K562 (cell line): ENCODE measurements around the gene ELMO1. TPM values are rescaled to one million over a fixed set of nuclear protein-coding genes. Genes with fewer than 3 reads are reported as not detected.

Source experiments
- HDGF ChIP-seq: fragments of 450-650 bp; IDR thresholded peaks from 2 replicates; pipeline ENCODE4 v1.6.1; 2016
- LEF1 ChIP-seq: fragments of 450-650 bp; IDR thresholded peaks from 2 replicates; pipeline ENCODE4 v1.6.1; 2016; ENCODE audit warnings: mild to moderate bottlenecking
- TSHZ1 ChIP-seq: fragments of 250-450 bp; sonication (Bioruptor Pico); IDR thresholded peaks from 2 replicates; pipeline ENCODE4 v1.4.0; 2020; ENCODE audit warnings: mild to moderate bottlenecking, moderate library complexity
- UBTF ChIP-seq, 2 experiments: IDR thresholded peaks; 2 replicates each; pipeline ENCODE4 v1.6.1; 2012; ENCODE audit warnings: improper control_type of control experiment in 2 of 2, low read depth in 2 of 2, low read length in 2 of 2, borderline replicate concordance in 1 of 2
- ZNF253 ChIP-seq: fragments of 250-450 bp; sonication (Bioruptor Pico); conservative IDR thresholded peaks from 2 replicates; pipeline ENCODE4 v1.6.1; 2021; ENCODE audit warnings: mild to moderate bottlenecking
- polyA plus RNA-seq, 8 experiments: library from polyadenylated mRNA; depleted of rRNA in 4 of 8; stranded (reverse) in 5 of 8; unstranded in 3 of 8; fragments of >200 nt; fragmentation: Nextera tagmentation in 2 of 8; fragmentation: Illumina TruSeq in 1 of 8; extraction: Ambion mirVana in 2 of 8; extraction: Trizol in 1 of 8; gene quantifications; 2 replicates each; pipeline versions ENCODE4 v1.2.1 to v1.2.3, GENCODE V29; 2011 to 2014; ENCODE audit warnings: inconsistent platforms in 1 of 8, missing spikeins in 1 of 8
- total RNA-seq, 7 experiments: library from RNA; depleted of rRNA in 6 of 7; stranded (reverse); fragments of >200 nt in 6 of 7; fragmentation: Illumina TruSeq in 2 of 7; extraction: Trizol in 2 of 7; gene quantifications; 2 replicates each; pipeline versions ENCODE4 v1.2.1 to v1.2.3, GENCODE V29; 2011 to 2021; ENCODE audit warnings: low replicate concordance in 1 of 7

The ELMO1 gene
- total and polyA plus RNA-seq, 9 of the 15 experiments (the other 6 are each of a cell fraction or from before 2014, with no cell fraction given): 0.36 to 7.2 (median 3.6) TPM

GRCh38 chr7:37351716-37352115, 96.9 kb downstream of the ELMO1 start (continued):
- TF ChIP-seq TSHZ1 (CRISPR knock-in tag) (no peak), ZNF253 (CRISPR knock-in tag) (no peak), UBTF (IDR thresholded peaks at IDR 0.05; ENCODE audit: borderline replicate concordance in 1 of 2, low read depth in 2 of 2, low read length in 2 of 2) (no peak), HDGF (no peak), LEF1 (no peak)
